Measurements from ENCODE around the gene HOXD8. TPM values are rescaled to one million over a fixed set of nuclear protein-coding genes. Genes with fewer than 3 reads are reported as not detected.

Gene HOXD8
- total RNA-seq, 1 donor from 2014 or later, result 18.0 TPM

GRCh38 chr2:176174824-176175708 lies 45.6 kb downstream of the HOXD8 start:
- DNase-seq (ENCODE audit: low read depth), result no peak
- no peak for TF ChIP-seq CTCF (conservative IDR thresholded peaks at IDR 0.05; ENCODE audit: low read depth, low read length)
- H3K4me3 ChIP-seq (ENCODE audit: low read depth, low read length), result peak overlapping the region; percentile 36

- TF ChIP-seq CTCF (conservative IDR thresholded peaks at IDR 0.05; ENCODE audit: low read depth, low read length), result no peak
- no peak overlapping the region for H3K4me3 ChIP-seq (ENCODE audit: low read depth, low read length)
- no peak for DNase-seq (ENCODE audit: low read depth)
Measured at GRCh38 chr2:176175709-176176607, 46.5 kb downstream of the HOXD8 start.

- TF ChIP-seq CTCF (conservative IDR thresholded peaks at IDR 0.05; ENCODE audit: low read depth, low read length), result no peak
- H3K4me3 ChIP-seq (ENCODE audit: low read depth, low read length), result peak overlapping the region; percentile 61
- DNase-seq (ENCODE audit: low read depth), result no peak
Measured at GRCh38 chr2:176177580-176178037, 48.1 kb downstream of the HOXD8 start.

GRCh38 chr2:176178038-176178756 lies 48.7 kb downstream of the HOXD8 start:
- DNase-seq (ENCODE audit: low read depth), result no peak
- peak overlapping the region; percentile 61 for H3K4me3 ChIP-seq (ENCODE audit: low read depth, low read length)

GRCh38 chr2:176178757-176179295 lies 49.3 kb downstream of the HOXD8 start:
- TF ChIP-seq CTCF (conservative IDR thresholded peaks at IDR 0.05; ENCODE audit: low read depth, low read length), result no peak
- H3K4me3 ChIP-seq (ENCODE audit: low read depth, low read length), result peak overlapping the region; percentile 61
- no peak for DNase-seq (ENCODE audit: low read depth)

More at GRCh38 chr2:176178038-176178756, 48.7 kb downstream of the HOXD8 start:
- no peak for TF ChIP-seq CTCF (conservative IDR thresholded peaks at IDR 0.05; ENCODE audit: low read depth, low read length)

GRCh38 chr2:176181551-176181950 lies 52.0 kb downstream of the HOXD8 start:
- TF ChIP-seq CTCF (conservative IDR thresholded peaks at IDR 0.05; ENCODE audit: low read depth, low read length), result no peak
- H3K4me3 ChIP-seq (ENCODE audit: low read depth, low read length), result no peak overlapping the region
- DNase-seq (ENCODE audit: low read depth), result no peak

All from epithelial cell of proximal tubule (primary cell).